GM18907 (cell line): ENCODE data around the gene CHST11.
"Not testable (repeated sequence)": the region's sequence is repeated elsewhere in the genome, so short reads cannot be mapped to it uniquely, and the experiment has no call there.

ENCODE experiments used
- ATAC-seq: cut with Tn5 transposase; IDR thresholded peaks from one replicate; pipeline ENCODE4 v1.9.1; 2021; ENCODE audit warnings: mild to moderate bottlenecking, moderate library complexity; ENCODE audit not compliant: unreplicated experiment

CHST11 gene

GRCh38 chr12:104779134-104779533 lies 322.4 kb downstream of the CHST11 start:
- no peak for ATAC-seq

- ATAC-seq, result no peak
Measured at GRCh38 chr12:104782296-104782695, 325.5 kb downstream of the CHST11 start.

- ATAC-seq, result no peak
Measured at GRCh38 chr12:104784592-104784991, 327.8 kb downstream of the CHST11 start.

- no peak for ATAC-seq
Measured at GRCh38 chr12:104785886-104786285, 329.1 kb downstream of the CHST11 start.

- ATAC-seq, result no peak
Measured at GRCh38 chr12:104786352-104786751, 329.6 kb downstream of the CHST11 start.

DNA sequence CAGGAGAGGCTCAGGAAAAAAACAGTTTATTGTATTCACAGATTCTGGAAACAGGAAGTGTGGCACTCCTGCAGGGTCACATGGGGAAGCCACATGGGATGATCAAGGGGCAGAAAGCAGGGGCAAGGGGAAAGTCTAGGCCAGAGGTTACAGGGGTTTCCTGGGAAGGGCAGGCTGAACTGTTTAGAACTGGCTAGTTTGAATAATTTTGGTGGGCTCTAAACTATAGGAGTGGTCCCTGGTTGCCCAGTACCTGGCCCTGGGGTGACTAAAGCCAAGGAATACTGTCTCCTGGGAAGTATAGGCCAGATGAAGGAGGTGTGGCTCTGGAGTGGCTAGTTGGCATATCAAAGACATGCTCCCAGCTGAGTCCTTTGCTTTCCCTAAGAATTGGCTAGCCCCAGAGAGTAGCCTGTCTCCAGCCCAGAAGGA lies 332.1 kb downstream of the CHST11 start:
- no peak for ATAC-seq

GRCh38 chr12:104790296-104791125 lies 333.8 kb downstream of the CHST11 start:
- ATAC-seq, result no peak

GRCh38 chr12:104792570-104792969 lies 335.8 kb downstream of the CHST11 start:
- no peak for ATAC-seq

DNA sequence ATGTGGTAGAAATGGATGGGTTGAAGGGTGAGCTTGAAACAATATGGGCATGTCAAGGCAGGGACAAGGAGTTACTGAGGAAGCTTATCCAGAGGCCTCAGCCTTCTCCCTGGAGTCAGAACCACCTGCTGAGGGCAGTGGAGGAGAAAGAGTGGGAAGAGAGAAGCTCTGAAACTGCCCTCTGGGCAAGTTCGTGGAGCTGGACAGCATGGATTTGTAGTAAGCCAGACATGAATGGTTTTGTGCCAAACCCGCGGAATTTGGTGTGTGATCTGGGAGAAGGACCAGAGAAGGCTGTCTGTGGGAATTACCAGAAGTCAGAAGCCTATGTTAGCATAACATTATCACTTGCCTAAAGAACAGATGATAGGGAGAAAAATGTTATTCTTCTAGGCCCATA lies 336.5 kb downstream of the CHST11 start:
- no peak for ATAC-seq

DNA sequence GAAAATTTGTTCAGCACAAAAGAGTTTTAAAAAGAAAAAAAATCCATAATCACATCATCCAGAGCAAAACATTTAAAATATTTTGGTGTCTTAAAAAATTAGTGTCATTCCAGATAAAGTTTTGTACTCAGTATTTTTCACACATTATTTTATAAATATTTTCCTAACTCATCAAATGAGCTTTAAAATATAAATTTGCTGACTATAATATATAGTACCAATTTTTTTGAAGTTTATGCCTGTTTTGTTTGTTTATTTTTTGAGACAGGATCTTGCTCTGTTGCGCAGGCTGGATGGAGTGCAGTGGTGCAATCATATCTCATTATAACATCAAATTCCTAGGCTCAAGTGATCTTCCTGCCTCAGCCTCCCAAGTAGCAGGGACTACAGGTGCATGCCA lies 337.2 kb downstream of the CHST11 start:
- no peak for ATAC-seq

- no peak for ATAC-seq
Measured at GRCh38 chr12:104796475-104796862, 339.7 kb downstream of the CHST11 start.

DNA sequence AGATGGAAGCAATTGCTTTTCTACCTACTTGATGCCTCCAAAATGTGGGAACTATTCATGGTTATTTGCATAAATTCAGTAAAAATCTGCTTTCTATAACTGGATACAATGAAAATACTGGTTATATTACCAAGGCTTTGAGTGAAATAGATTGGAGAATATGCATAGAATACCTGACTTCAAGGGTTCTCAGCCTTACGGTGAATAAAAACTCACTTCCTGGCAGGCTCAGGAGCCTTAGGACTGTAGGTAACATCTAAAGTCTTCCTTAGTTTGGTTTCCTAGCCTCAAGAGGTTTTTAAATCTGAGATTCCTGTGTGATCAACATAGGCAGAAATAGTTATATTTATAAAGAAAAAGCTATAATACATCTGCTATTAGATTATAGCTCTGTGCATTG lies 342.7 kb downstream of the CHST11 start:
- no peak for ATAC-seq

- ATAC-seq, result no peak
Measured at GRCh38 chr12:104801005-104801404, 344.3 kb downstream of the CHST11 start.

- ATAC-seq, result no peak
Measured at GRCh38 chr12:104801427-104801826, 344.7 kb downstream of the CHST11 start.

DNA sequence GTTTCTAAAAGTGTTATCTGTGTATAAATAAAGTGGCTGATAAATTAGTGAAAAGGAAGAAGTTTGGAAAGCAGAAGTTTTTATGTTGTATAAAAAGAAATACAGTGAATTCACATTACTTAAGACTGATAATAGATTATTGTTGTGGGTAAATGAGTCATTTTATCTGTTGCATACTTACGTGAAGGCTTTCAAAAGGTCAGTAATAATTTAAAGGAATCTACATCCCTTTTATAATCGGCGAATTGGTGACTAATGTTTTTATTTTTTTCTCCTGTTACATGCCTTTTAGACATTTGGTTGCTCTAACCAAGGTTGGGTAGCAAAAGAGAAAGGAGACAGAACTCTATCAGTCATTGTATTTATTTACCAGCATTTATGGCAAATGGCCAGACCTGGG lies 345.5 kb downstream of the CHST11 start:
- ATAC-seq, result no peak

GRCh38 chr12:104805186-104805585 lies 348.4 kb downstream of the CHST11 start:
- ATAC-seq, result no peak

GRCh38 chr12:104806194-104806593 lies 349.4 kb downstream of the CHST11 start:
- ATAC-seq, result not testable (repeated sequence)

DNA sequence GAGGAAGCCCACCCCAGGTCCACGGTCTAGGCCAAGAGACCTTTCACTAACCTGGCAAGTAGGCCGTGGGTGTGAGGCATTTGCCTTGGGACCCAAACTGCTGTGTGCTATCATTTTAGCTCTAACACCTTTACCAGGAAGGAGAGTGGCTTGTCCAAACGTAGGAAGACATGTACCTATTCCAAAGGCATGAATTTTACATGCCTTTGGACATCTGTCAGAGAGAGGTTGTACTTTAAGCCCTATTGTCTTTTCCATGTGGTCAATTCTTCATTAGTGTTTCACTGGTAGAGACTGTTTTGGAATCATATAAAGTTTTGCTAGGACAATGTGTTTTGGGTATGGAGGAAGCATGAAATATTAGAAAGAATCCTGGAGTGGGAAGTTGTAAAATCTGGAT lies 352.5 kb downstream of the CHST11 start:
- ATAC-seq, result no peak

- ATAC-seq, result no peak
Measured at GRCh38 chr12:104809706-104810385, 353.1 kb downstream of the CHST11 start.
